OCI-LY7 (cell line): ENCODE results near the gene PWP2. TPM values are rescaled to one million over a fixed set of nuclear protein-coding genes. Genes with fewer than 3 reads are reported as not detected.
"Not testable (repeated sequence)": the region's sequence is repeated elsewhere in the genome, so short reads cannot be mapped to it uniquely, and the experiment has no call there.

Experiments used
- Bru-seq: library from RNA; stranded (reverse); fragments of 400-500 nt; gene quantifications from one replicate; lab custom pipeline; 2021; lab: Mats Ljungman, UMichigan
- BruChase-seq, 2 experiments: library from RNA; stranded (reverse); fragments of 400-500 nt; gene quantifications; one replicate each; lab custom pipeline; 2021; lab: Mats Ljungman, UMichigan
- BruUV-seq: library from RNA; stranded (reverse); fragments of 400-500 nt; replicated peaks from 2 replicates; lab custom pipeline; 2021; lab: Mats Ljungman, UMichigan
- CTCF ChIA-PET: fragments of 300-600 bp; sonication (Branson Sonifier 250); formaldehyde crosslinking; loops from one replicate; lab custom pipeline; 2022; ENCODE audit warnings: antibody characterized with exemption; ENCODE audit not compliant: unreplicated experiment; lab: Charles Lee
- POLR2A ChIA-PET: fragments of 300-600 bp; sonication (Branson Sonifier 250); formaldehyde crosslinking; loops from one replicate; lab custom pipeline; 2022; ENCODE audit warnings: antibody characterized with exemption; lab: Charles Lee
- DNase-seq: peaks from one replicate; pipeline ENCODE4 v3.0.0-alpha.2; 2015; ENCODE audit warnings: low spot score
- H2AFZ ChIP-seq: fragments of 200-600 bp; sonication (generic), shearing (Covaris generic); 2 replicates; pipeline ENCODE4 v1.6.1; 2014; ENCODE audit warnings: mild to moderate bottlenecking, antibody characterized with exemption, low read length, moderate library complexity
- H3K27ac ChIP-seq: fragments of 200-600 bp; sonication (generic); 2 replicates; pipeline ENCODE4 v1.5.1; 2014; ENCODE audit warnings: mixed run types, low read depth, mild to moderate bottlenecking, moderate library complexity, low read length, inconsistent platforms; ENCODE audit not compliant: poor library complexity, severe bottlenecking
- H3K36me3 ChIP-seq: fragments of 200-600 bp; sonication (generic); 2 replicates; pipeline ENCODE4 v1.6.1; 2014; ENCODE audit warnings: mild to moderate bottlenecking, antibody characterized with exemption, low read length, moderate library complexity, mixed read lengths; ENCODE audit not compliant: insufficient read depth
- H3K4me1 ChIP-seq: fragments of 200-600 bp; sonication (generic); 2 replicates; pipeline ENCODE4 v1.5.1; 2014; ENCODE audit warnings: mild to moderate bottlenecking, low read length; ENCODE audit not compliant: insufficient read depth, poor library complexity, severe bottlenecking
- H3K4me2 ChIP-seq: fragments of 200-600 bp; sonication (generic); 2 replicates; pipeline ENCODE4 v1.6.1; 2014; ENCODE audit warnings: mild to moderate bottlenecking, low read length
- H3K4me3 ChIP-seq: fragments of 200-600 bp; sonication (generic); 2 replicates; pipeline ENCODE4 v1.5.1; 2014; ENCODE audit warnings: mild to moderate bottlenecking, low read depth, low read length; ENCODE audit not compliant: poor library complexity, severe bottlenecking
- H3K79me2 ChIP-seq: fragments of 200-600 bp; sonication (generic); 2 replicates; pipeline ENCODE4 v1.6.1; 2016; ENCODE audit warnings: low read depth, mild to moderate bottlenecking, low read length, moderate library complexity, mixed read lengths; ENCODE audit not compliant: insufficient read depth
- H3K9me2 ChIP-seq: fragments of 200-600 bp; sonication (generic); 2 replicates; pipeline ENCODE4 v1.6.1; 2016; ENCODE audit warnings: mild to moderate bottlenecking, low read length, mixed read lengths; ENCODE audit not compliant: insufficient read depth
- H3K9me3 ChIP-seq: fragments of 200-600 bp; sonication (generic); 2 replicates; pipeline ENCODE4 v1.6.1; 2014; ENCODE audit warnings: mild to moderate bottlenecking, mixed run types, low read length, mixed read lengths
- H4K20me1 ChIP-seq: fragments of 200-600 bp; sonication (generic); 2 replicates; pipeline ENCODE4 v1.6.1; 2014; ENCODE audit warnings: mild to moderate bottlenecking, antibody characterized with exemption, low read length, moderate library complexity, mixed read lengths; ENCODE audit not compliant: insufficient read depth
- CTCF ChIP-seq: fragments of 200-600 bp; sonication (generic); conservative IDR thresholded peaks from 2 replicates; pipeline ENCODE4 v1.5.1; 2014; ENCODE audit warnings: mild to moderate bottlenecking, antibody characterized with exemption, low read length, moderate library complexity, mixed read lengths
- EZH2phosphoT487 ChIP-seq: fragments of 200-600 bp; sonication (generic); IDR thresholded peaks from 2 replicates; pipeline ENCODE4 v1.6.1; 2018; ENCODE audit warnings: low read depth, borderline replicate concordance, mild to moderate bottlenecking, mixed run types, antibody characterized with exemption, low read length, moderate library complexity, mixed read lengths
- intact Hi-C: fragments of 100-400 bp; cut with micrococcal nuclease; formaldehyde crosslinking; loops from one replicate; pipeline ENCODE4 v1.10.0; 2022; ENCODE audit not compliant: unreplicated experiment
- long read RNA-seq: library from polyadenylated mRNA; stranded (forward); transcript quantifications from one replicate; pipeline ENCODE4 v2.0.0, GENCODE V29; 2022
- total RNA-seq, 2 experiments: library from RNA; depleted of rRNA in 1 of 2; stranded (reverse); fragments of >200 nt in 1 of 2; shearing (Covaris generic) in 1 of 2; gene quantifications; 2 replicates each; pipeline ENCODE4 v1.2.3, GENCODE V29; 2014 to 2022

Gene PWP2
- total RNA-seq (2014; rRNA removed; shearing (Covaris generic)) (2.5 and 8.2 TPM in 2 replicates), total RNA-seq (2022) (8.4 and 11.5 TPM in 2 replicates), Bru-seq, nascent RNA (percentile 11 among the genes with signal in this experiment), BruChase-seq, experiment 1, labeled RNA remaining after a 6-hour chase (percentile 14 among the genes with signal in this experiment), BruChase-seq, experiment 2, labeled RNA remaining after a 2-hour chase (percentile 15 among the genes with signal in this experiment)
- long read RNA-seq = 0 reads

- H3K4me2 ChIP-seq, H3K79me2 ChIP-seq, H2AFZ ChIP-seq, H4K20me1 ChIP-seq, H3K9me3 ChIP-seq, POLR2A ChIA-PET, H3K4me1 ChIP-seq, BruUV-seq, H3K9me2 ChIP-seq, CTCF ChIA-PET, intact Hi-C loops, DNase-seq, H3K27ac ChIP-seq, H3K36me3 ChIP-seq: not testable (repeated sequence)
- H3K4me3 ChIP-seq = peak within 1 kb of the TSS; percentile 57
Observed at GRCh38 chr21:44107026-44107501, at the start of gene PWP2. Gene PWP2, plus strand, starts transcription at chr21:44107399. Its CDS starts 18 bp downstream, at chr21:44107417.

- Histone ChIP-seq H3K36me3 (peaks cover 51% of the 10 kb centered on the region), H4K20me1 (no peaks in the 10 kb centered on the region), H3K79me2 (no peaks in the 10 kb centered on the region), H3K4me2 (no peak overlapping the region), H3K4me3 (no peak overlapping the region), H3K27ac (no peak overlapping the region), H2AFZ (no peak overlapping the region), H3K4me1 (no peaks in the 10 kb centered on the region), H3K9me2 (no peaks in the 10 kb centered on the region), H3K9me3 (no peaks in the 10 kb centered on the region)
- TF ChIP-seq EZH2phosphoT487 = no peak
- TF ChIP-seq CTCF = no peak
- DNase-seq = no peak
- ChIA-PET CTCF (no interaction called here), POLR2A (no interaction called here)
- intact Hi-C loops = no loop called here
- BruUV-seq = no TSS peak
Observed at GRCh38 chr21:44057960-44058651, 49.1 kb upstream of the PWP2 start.

DNA sequence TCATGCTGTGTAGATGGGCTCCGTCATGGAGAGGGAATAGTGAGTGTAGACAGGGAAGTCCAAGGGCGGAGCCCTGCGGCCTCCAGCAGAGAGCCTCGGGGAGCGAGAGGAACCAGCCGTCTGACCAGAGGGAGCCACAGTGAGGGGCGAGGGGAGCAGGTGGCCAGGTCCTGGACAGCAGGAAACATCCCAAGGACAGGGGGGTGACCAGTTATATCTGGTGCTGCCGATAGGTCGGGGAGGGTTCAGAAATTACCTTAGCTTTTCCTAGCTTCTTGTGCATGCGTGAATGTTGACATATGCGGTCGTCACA lies 48.6 kb upstream of the PWP2 start:
- H4K20me1 ChIP-seq = no peaks in the 10 kb centered on the region
- H3K79me2 ChIP-seq = no peaks in the 10 kb centered on the region
- H3K9me2 ChIP-seq = no peaks in the 10 kb centered on the region
- no peak for DNase-seq
- no peak overlapping the region for H2AFZ ChIP-seq
- peaks cover 55% of the 10 kb centered on the region for H3K36me3 ChIP-seq
- BruUV-seq = no TSS peak
- intact Hi-C loops = no loop called here
- TF ChIP-seq CTCF (no peak), EZH2phosphoT487 (no peak)
- CTCF ChIA-PET = no interaction called here
- H3K4me1 ChIP-seq = no peaks in the 10 kb centered on the region
- POLR2A ChIA-PET = no interaction called here
- no peak overlapping the region for H3K27ac ChIP-seq
- no peak overlapping the region for H3K4me2 ChIP-seq
- H3K4me3 ChIP-seq = no peak overlapping the region
- H3K9me3 ChIP-seq = no peaks in the 10 kb centered on the region
